Amygdala (tissue), 56 donors: ENCODE measurements around the gene DCDC2C.

Source experiments
- DNase-seq, 56 donors: peaks; one replicate each; lab custom pipeline; 2025; lab: John Stamatoyannopoulos, UW

The DCDC2C gene

GRCh38 chr2:3670941-3671340 is 32.4 kb upstream of the DCDC2C start:
- no peak for DNase-seq

- peak in 1 of 56 donors; percentile 14 for DNase-seq
Measured at GRCh38 chr2:3672861-3673678, 30.3 kb upstream of the DCDC2C start.

GRCh38 chr2:3674066-3674845 is 29.1 kb upstream of the DCDC2C start:
- DNase-seq, result no peak

GRCh38 chr2:3675687-3676086 is 27.7 kb upstream of the DCDC2C start:
- DNase-seq, result no peak

- no peak for DNase-seq
Measured at GRCh38 chr2:3677436-3677835, 25.9 kb upstream of the DCDC2C start.

- no peak for DNase-seq
Measured at GRCh38 chr2:3678212-3678611, 25.2 kb upstream of the DCDC2C start.

GRCh38 chr2:3679180-3679579 is 24.2 kb upstream of the DCDC2C start:
- DNase-seq, result no peak

GRCh38 chr2:3679616-3680393 is 23.6 kb upstream of the DCDC2C start:
- no peak for DNase-seq

- DNase-seq, result no peak
Measured at GRCh38 chr2:3680548-3681345, 22.6 kb upstream of the DCDC2C start.

GRCh38 chr2:3681625-3682024 is 21.8 kb upstream of the DCDC2C start:
- no peak for DNase-seq

GRCh38 chr2:3682811-3683210 is 20.6 kb upstream of the DCDC2C start:
- DNase-seq, result no peak

- DNase-seq, result no peak
Measured at GRCh38 chr2:3683748-3684454, 19.5 kb upstream of the DCDC2C start.

GRCh38 chr2:3689998-3690748 is 13.2 kb upstream of the DCDC2C start:
- DNase-seq, result no peak

- DNase-seq, result no peak
Measured at GRCh38 chr2:3692375-3692774, 11.0 kb upstream of the DCDC2C start.

GRCh38 chr2:3696545-3696944 is 6.8 kb upstream of the DCDC2C start:
- no peak for DNase-seq

- no peak for DNase-seq
Measured at GRCh38 chr2:3701071-3701470, 2.3 kb upstream of the DCDC2C start.

- DNase-seq, result no peak
Measured at GRCh38 chr2:3703757-3704355, 481 bp downstream of the DCDC2C start.

GRCh38 chr2:3704692-3705091 is 1.3 kb downstream of the DCDC2C start:
- no peak for DNase-seq
